Natural killer cell (primary cell): ENCODE data around the gene RTBDN. TPM values are rescaled to one million over a fixed set of nuclear protein-coding genes. Genes with fewer than 3 reads are reported as not detected.

Source experiments
- ATAC-seq, 3 donors: fragments of 150-1000 bp in 2 of 3; fragments of 200-7000 bp in 1 of 3; cut with Tn5 transposase; 1 replicate in 1 of 3; 2 replicates in 2 of 3; pipeline ENCODE4 v1.10.0; 2021; ENCODE audit warnings: mild to moderate bottlenecking in 2 of 3, moderate library complexity in 2 of 3
- DNase-seq, 2 donors: peaks; one replicate each; pipeline versions ENCODE4 v3.0.0 to v3.0.0-alpha.2; 2013 to 2021; ENCODE audit warnings: mixed read lengths in 1 of 2
- H3K27ac ChIP-seq: one replicate; pipeline ENCODE4 v1.5.1; 2013; ENCODE audit warnings: mild to moderate bottlenecking, low read length
- H3K27me3 ChIP-seq: one replicate; pipeline ENCODE4 v1.6.1; 2013; ENCODE audit warnings: low read length; ENCODE audit not compliant: control insufficient read depth, insufficient read depth
- H3K36me3 ChIP-seq: one replicate; pipeline ENCODE4 v1.6.1; 2013; ENCODE audit warnings: low read length; ENCODE audit not compliant: control insufficient read depth, insufficient read depth
- H3K4me1 ChIP-seq: one replicate; pipeline ENCODE4 v1.6.1; 2013; ENCODE audit warnings: low read length; ENCODE audit not compliant: control insufficient read depth, insufficient read depth
- H3K4me3 ChIP-seq: one replicate; pipeline ENCODE4 v1.5.1; 2013; ENCODE audit warnings: low read length
- H3K9me3 ChIP-seq: one replicate; pipeline ENCODE4 v1.6.1; 2013; ENCODE audit warnings: low read length; ENCODE audit not compliant: control insufficient read depth, insufficient read depth
- H3K27ac Mint-ChIP-seq, 2 donors: one replicate each; pipeline ENCODE4 v1.8.0; 2022; ENCODE audit warnings: mild to moderate bottlenecking in 2 of 2, mixed read lengths in 2 of 2, moderate library complexity in 1 of 2
- H3K27me3 Mint-ChIP-seq, 2 donors: one replicate each; pipeline ENCODE4 v1.8.0; 2022; ENCODE audit warnings: low read depth in 2 of 2, mixed read lengths in 2 of 2
- H3K36me3 Mint-ChIP-seq: one replicate; pipeline ENCODE4 v1.8.0; 2022; ENCODE audit warnings: mixed read lengths
- H3K4me1 Mint-ChIP-seq, 2 donors: one replicate each; pipeline ENCODE4 v1.8.0; 2022; ENCODE audit warnings: mixed read lengths in 2 of 2
- H3K4me3 Mint-ChIP-seq: one replicate; pipeline ENCODE4 v1.8.0; 2022; ENCODE audit warnings: mild to moderate bottlenecking, moderate library complexity, mixed read lengths
- H3K9me3 Mint-ChIP-seq, 2 donors: one replicate each; pipeline ENCODE4 v1.8.0; 2022; ENCODE audit warnings: mixed read lengths in 2 of 2
- CTCF ChIP-seq: fragments of 200-600 bp; IDR thresholded peaks from one replicate; pipeline ENCODE4 v1.8.0; 2022; ENCODE audit warnings: antibody characterized with exemption
- WGBS: methylation state at CpG from one replicate; pipeline ENCODE4 v1.1.7; 2013; ENCODE audit warnings: missing lambda C conversion rate; ENCODE audit not compliant: insufficient coverage; 5-methylcytosine and 5-hydroxymethylcytosine counted together
- intact Hi-C: fragments of 100-400 bp; cut with micrococcal nuclease; formaldehyde crosslinking; loops from one replicate; pipeline ENCODE4 v1.14.2; 2022
- total RNA-seq, 4 donors: library from RNA; stranded (reverse); fragments of 120-200 nt in 1 of 4; gene quantifications; one replicate each; pipeline versions ENCODE4 v1.2.3 to v1.2.4, GENCODE V29; 2013 to 2022

RTBDN gene
- not detected for total RNA-seq
- total RNA-seq (2013) = not detected

- intact Hi-C loops = no loop called here
- H3K4me3 ChIP-seq = no peak within 1 kb of the TSS
- H3K27ac ChIP-seq = no peak within 1 kb of the TSS
- no peaks in the 10 kb centered on the region for H3K36me3 ChIP-seq
- H3K4me3 Mint-ChIP-seq = peak within 1 kb of the TSS; percentile 71
- WGBS = 13% methylated on average over 20 of the region's 20 CpGs
- H3K4me1 Mint-ChIP-seq = peaks cover 23 to 43% of the 10 kb centered on the region in 2 donors
- peaks cover 7% of the 10 kb centered on the region for H3K9me3 ChIP-seq
- peaks cover 0 to 2% of the 10 kb centered on the region in 2 donors for H3K9me3 Mint-ChIP-seq
- peaks cover 83% of the 10 kb centered on the region for H3K27me3 ChIP-seq
- no peak for TF ChIP-seq CTCF
- DNase-seq (peak in 1 of 2 donors; percentile 34), ATAC-seq (no peak)
- peaks cover 59 to 63% of the 10 kb centered on the region in 2 donors for H3K27me3 Mint-ChIP-seq
- H3K36me3 Mint-ChIP-seq = no peaks in the 10 kb centered on the region
- no peak within 1 kb of the TSS for H3K27ac Mint-ChIP-seq
- peaks cover 42% of the 10 kb centered on the region for H3K4me1 ChIP-seq
Measured at GRCh38 chr19:12834566-12834943, at the start of gene RTBDN. Gene RTBDN, minus strand, starts transcription at chr19:12834579. Its CDS starts 4,600 bp downstream, at chr19:12829979.

- intact Hi-C loops = no loop called here
- peaks cover 49% of the 10 kb centered on the region for H3K4me1 ChIP-seq
Measured at GRCh38 chr19:12882589-12882988, 48.2 kb upstream of the RTBDN start.

GRCh38 chr19:12881172-12881808 is 46.9 kb upstream of the RTBDN start, which contains the start of gene DNASE2:
Gene DNASE2, minus strand, starts transcription at chr19:12881449. Its CDS starts 74 bp downstream, at chr19:12881375.
- Histone ChIP-seq H3K27ac (peak within 1 kb of the TSS; percentile 79), H3K27me3 (no peaks in the 10 kb centered on the region), H3K36me3 (peaks cover 13% of the 10 kb centered on the region), H3K4me1 (peaks cover 49% of the 10 kb centered on the region), H3K4me3 (peak within 1 kb of the TSS; percentile 84), H3K9me3 (peaks cover 11% of the 10 kb centered on the region)
- no peak for TF ChIP-seq CTCF
- Mint-ChIP-seq H3K27me3 (no peaks in the 10 kb centered on the region), H3K36me3 (no peaks in the 10 kb centered on the region), H3K27ac (peak within 1 kb of the TSS; percentile 65 to 81), H3K4me3 (peak within 1 kb of the TSS; percentile 89), H3K9me3 (no peaks in the 10 kb centered on the region), H3K4me1 (peaks cover 23 to 35% of the 10 kb centered on the region in 2 donors)
- under 1% methylated on average over 38 of the region's 38 CpGs for WGBS
- peak; percentile 69 to 93 for DNase-seq
- peak; percentile 77 to 80 (median 80) for ATAC-seq
- intact Hi-C loops = no loop called here

More at GRCh38 chr19:12882589-12882988, 48.2 kb upstream of the RTBDN start:
- H3K27me3 ChIP-seq = no peaks in the 10 kb centered on the region
- no peak overlapping the region for H3K27ac ChIP-seq
- Mint-ChIP-seq H3K36me3 (no peaks in the 10 kb centered on the region), H3K27ac (peak overlapping the region; percentile 11 to 52), H3K4me1 (peaks cover 23 to 39% of the 10 kb centered on the region in 2 donors), H3K9me3 (no peaks in the 10 kb centered on the region), H3K27me3 (no peaks in the 10 kb centered on the region), H3K4me3 (peak overlapping the region; percentile 89)
- no peak for ATAC-seq
- TF ChIP-seq CTCF = no peak
- 85% methylated on average over 3 of the region's 3 CpGs for WGBS
- H3K9me3 ChIP-seq = peaks cover 11% of the 10 kb centered on the region
- peaks cover 10% of the 10 kb centered on the region for H3K36me3 ChIP-seq
- H3K4me3 ChIP-seq = no peak overlapping the region
- DNase-seq = no peak
